HG02763 (cell line): ENCODE results near the gene NR3C2.

Source experiments
- ATAC-seq: cut with Tn5 transposase; IDR thresholded peaks from one replicate; pipeline ENCODE4 v1.9.1; 2021; ENCODE audit warnings: mild to moderate bottlenecking, moderate library complexity; ENCODE audit not compliant: unreplicated experiment

The NR3C2 gene

GRCh38 chr4:148060264-148061140 is 381.7 kb downstream of the NR3C2 start:
- ATAC-seq: no peak

- no peak for ATAC-seq
Measured at GRCh38 chr4:148059617-148060180, 382.5 kb downstream of the NR3C2 start.

GRCh38 chr4:148057984-148058859 is 384.0 kb downstream of the NR3C2 start:
- no peak for ATAC-seq

GRCh38 chr4:148057516-148057915 is 384.7 kb downstream of the NR3C2 start:
- peak; percentile 48 for ATAC-seq

GRCh38 chr4:148056879-148057278 is 385.3 kb downstream of the NR3C2 start:
- ATAC-seq: peak; percentile 82

- ATAC-seq: no peak
Measured at GRCh38 chr4:148055844-148056243, 386.4 kb downstream of the NR3C2 start.

GRCh38 chr4:148054275-148054674 is 387.9 kb downstream of the NR3C2 start:
- no peak for ATAC-seq

GRCh38 chr4:148053298-148054003 is 388.8 kb downstream of the NR3C2 start:
- no peak for ATAC-seq

- no peak for ATAC-seq
Measured at GRCh38 chr4:148052448-148052847, 389.8 kb downstream of the NR3C2 start.

GRCh38 chr4:148051403-148051802 is 390.8 kb downstream of the NR3C2 start:
- ATAC-seq: no peak

- ATAC-seq: no peak
Measured at GRCh38 chr4:148048598-148048997, 393.6 kb downstream of the NR3C2 start.

- ATAC-seq: peak; percentile 92
Measured at GRCh38 chr4:148044912-148045352, 397.3 kb downstream of the NR3C2 start.

- ATAC-seq: no peak
Measured at GRCh38 chr4:148044089-148044911, 397.9 kb downstream of the NR3C2 start.

GRCh38 chr4:148041606-148042329 is 400.4 kb downstream of the NR3C2 start:
- no peak for ATAC-seq

GRCh38 chr4:148034813-148035212 is 407.4 kb downstream of the NR3C2 start:
- no peak for ATAC-seq

GRCh38 chr4:148030193-148030873 is 411.9 kb downstream of the NR3C2 start:
- no peak for ATAC-seq

GRCh38 chr4:148029781-148030180 is 412.4 kb downstream of the NR3C2 start:
- no peak for ATAC-seq
